ENCODE data around the gene MOCOS.

Gene MOCOS

DNA sequence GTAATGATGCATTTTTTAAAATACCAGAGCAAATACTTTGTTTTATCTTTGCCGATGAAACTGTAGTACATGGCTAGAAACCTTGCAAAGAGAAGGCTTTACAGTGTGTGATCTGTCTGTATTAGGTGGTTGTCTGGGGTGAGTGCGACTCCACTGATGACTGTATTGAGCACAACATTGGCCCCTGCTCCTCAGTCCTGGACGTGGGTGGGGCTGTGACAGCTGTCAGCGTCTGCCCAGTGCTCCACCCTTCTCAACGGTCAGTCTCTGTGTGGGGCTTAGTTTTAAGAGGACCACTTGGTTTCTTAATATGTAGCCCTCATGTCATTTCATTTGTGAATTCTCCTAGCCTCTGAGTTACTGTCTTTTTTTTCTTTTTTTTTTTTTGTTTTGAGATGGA, 17.4 kb upstream of the MOCOS start:
- no peaks in the 10 kb centered on the region for H3K4me1 ChIP-seq (ENCODE audit: control insufficient read depth in 1 of 2, insufficient read depth in 1 of 2, low read depth in 1 of 2, low read length in 1 of 2)
- no peak for TF ChIP-seq CTCF (IDR thresholded peaks at IDR 0.05)
- peaks cover 62% of the 10 kb centered on the region for H3K36me3 ChIP-seq
- H3K27ac ChIP-seq: no peak overlapping the region
- no peaks in the 10 kb centered on the region for H3K27me3 ChIP-seq
- no peaks in the 10 kb centered on the region for H3K9me3 ChIP-seq
- no peak overlapping the region for H3K4me3 ChIP-seq (ENCODE audit: low read depth in 1 of 2, low read length in 1 of 2)

- Histone ChIP-seq H3K27me3 (no peaks in the 10 kb centered on the region), H3K9me3 (no peaks in the 10 kb centered on the region), H3K4me3 (ENCODE audit: low read depth in 1 of 2, low read length in 1 of 2) (no peak overlapping the region), H3K4me1 (ENCODE audit: control insufficient read depth in 1 of 2, insufficient read depth in 1 of 2, low read depth in 1 of 2, low read length in 1 of 2) (no peaks in the 10 kb centered on the region), H3K36me3 (peaks cover 56% of the 10 kb centered on the region), H3K27ac (no peak overlapping the region)
- TF ChIP-seq CTCF (IDR thresholded peaks at IDR 0.05): no peak
Observed at GRCh38 chr18:36175481-36175880, 11.8 kb upstream of the MOCOS start.

DNA sequence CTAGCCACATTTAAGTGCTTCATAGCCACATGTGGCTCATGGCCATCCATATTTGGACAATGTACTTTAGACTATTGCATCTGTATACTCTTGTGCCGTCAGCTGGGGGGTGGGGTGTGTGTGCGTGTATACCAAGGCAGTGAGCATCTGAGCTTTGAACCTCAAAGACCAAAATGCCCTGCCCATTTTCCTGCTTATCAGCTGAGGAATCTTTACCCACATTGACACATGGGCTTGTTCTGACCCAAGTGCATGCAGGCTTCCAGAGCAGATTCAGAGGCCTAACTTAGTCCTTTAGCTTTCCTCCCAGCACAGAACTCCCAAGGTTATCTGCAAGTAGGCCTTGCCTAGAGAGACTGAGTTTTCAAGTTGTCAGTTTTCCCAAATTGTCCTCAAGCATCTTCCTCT, 11.1 kb upstream of the MOCOS start:
- Histone ChIP-seq H3K9me3 (no peaks in the 10 kb centered on the region), H3K4me3 (ENCODE audit: low read depth in 1 of 2, low read length in 1 of 2) (no peak overlapping the region), H3K4me1 (ENCODE audit: control insufficient read depth in 1 of 2, insufficient read depth in 1 of 2, low read depth in 1 of 2, low read length in 1 of 2) (no peaks in the 10 kb centered on the region), H3K27ac (no peak overlapping the region), H3K27me3 (no peaks in the 10 kb centered on the region), H3K36me3 (peaks cover 49% of the 10 kb centered on the region)
- no peak for TF ChIP-seq CTCF (IDR thresholded peaks at IDR 0.05)

GRCh38 chr18:36176711-36177110, 10.6 kb upstream of the MOCOS start:
- Histone ChIP-seq H3K36me3 (peaks cover 44% of the 10 kb centered on the region), H3K4me3 (ENCODE audit: low read depth in 1 of 2, low read length in 1 of 2) (no peak overlapping the region), H3K27ac (no peak overlapping the region), H3K27me3 (no peaks in the 10 kb centered on the region), H3K9me3 (no peaks in the 10 kb centered on the region), H3K4me1 (ENCODE audit: control insufficient read depth in 1 of 2, insufficient read depth in 1 of 2, low read depth in 1 of 2, low read length in 1 of 2) (no peaks in the 10 kb centered on the region)
- TF ChIP-seq CTCF (IDR thresholded peaks at IDR 0.05): no peak

GRCh38 chr18:36177913-36178312, 9.4 kb upstream of the MOCOS start:
- Histone ChIP-seq H3K36me3 (peaks cover 43% of the 10 kb centered on the region), H3K27me3 (no peaks in the 10 kb centered on the region), H3K9me3 (no peaks in the 10 kb centered on the region), H3K4me1 (ENCODE audit: control insufficient read depth in 1 of 2, insufficient read depth in 1 of 2, low read depth in 1 of 2, low read length in 1 of 2) (no peaks in the 10 kb centered on the region), H3K27ac (no peak overlapping the region), H3K4me3 (ENCODE audit: low read depth in 1 of 2, low read length in 1 of 2) (no peak overlapping the region)
- no peak for TF ChIP-seq CTCF (IDR thresholded peaks at IDR 0.05)

All from neutrophil (primary cell).